OCI-M1 (cell line): ENCODE results near the gene BTG1.
"Not testable (repeated sequence)": the region's sequence is repeated elsewhere in the genome, so short reads cannot be mapped to it uniquely, and the experiment has no call there.

Experiments
- DNase-seq: peaks from one replicate; lab custom pipeline; 2025; lab: John Stamatoyannopoulos, UW

The BTG1 gene

GRCh38 chr12:92096346-92097136, 49.1 kb downstream of the BTG1 start:
- no peak for DNase-seq

- no peak for DNase-seq
Observed at GRCh38 chr12:92094751-92095161, 50.9 kb downstream of the BTG1 start.

GRCh38 chr12:92094301-92094700, 51.3 kb downstream of the BTG1 start:
- DNase-seq, result not testable (repeated sequence)
